Activated T-cell treated with anti-CD3 and anti-CD28 coated beads for 24 hours (primary cell): ENCODE data around the gene PIGV.

Experiments
- DNase-seq: peaks from one replicate; pipeline ENCODE4 v3.0.0-alpha.2; 2020; ENCODE audit warnings: low read depth

PIGV gene

DNA sequence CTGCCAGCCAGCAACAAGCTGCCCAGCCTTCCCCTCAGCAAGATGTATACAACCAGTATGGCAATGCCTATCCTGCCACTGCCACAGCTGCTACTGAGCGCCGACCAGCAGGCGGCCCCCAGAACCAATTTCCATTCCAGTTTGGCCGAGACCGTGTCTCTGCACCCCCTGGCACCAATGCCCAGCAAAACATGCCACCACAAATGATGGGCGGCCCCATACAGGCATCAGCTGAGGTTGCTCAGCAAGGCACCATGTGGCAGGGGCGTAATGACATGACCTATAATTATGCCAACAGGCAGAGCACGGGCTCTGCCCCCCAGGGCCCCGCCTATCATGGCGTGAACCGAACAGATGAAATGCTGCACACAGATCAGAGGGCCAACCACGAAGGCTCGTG is 13.3 kb upstream of the PIGV start:
- DNase-seq = no peak

DNA sequence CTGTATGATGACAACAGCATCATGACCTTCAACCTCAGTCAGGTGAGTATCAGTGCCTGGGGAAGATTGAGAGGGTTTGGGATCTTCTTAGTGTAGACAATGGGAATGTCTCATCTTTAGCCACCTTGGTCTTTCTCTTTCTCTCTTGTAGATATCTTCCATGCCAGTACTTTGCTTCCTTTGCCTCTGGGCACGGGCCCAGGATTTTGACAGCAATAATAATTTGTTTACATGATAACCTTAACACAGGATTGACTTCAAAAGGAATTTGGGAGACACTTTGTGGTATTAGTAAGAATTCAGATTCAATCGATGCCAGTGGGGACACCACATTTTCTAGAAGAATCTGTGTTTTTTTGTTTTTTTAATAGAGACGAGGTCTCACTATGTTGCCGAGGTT is 12.1 kb upstream of the PIGV start:
- DNase-seq = no peak

GRCh38 chr1:26779098-26779668 is 8.6 kb upstream of the PIGV start:
- no peak for DNase-seq

GRCh38 chr1:26780344-26780957 is 7.3 kb upstream of the PIGV start:
- no peak for DNase-seq

DNA sequence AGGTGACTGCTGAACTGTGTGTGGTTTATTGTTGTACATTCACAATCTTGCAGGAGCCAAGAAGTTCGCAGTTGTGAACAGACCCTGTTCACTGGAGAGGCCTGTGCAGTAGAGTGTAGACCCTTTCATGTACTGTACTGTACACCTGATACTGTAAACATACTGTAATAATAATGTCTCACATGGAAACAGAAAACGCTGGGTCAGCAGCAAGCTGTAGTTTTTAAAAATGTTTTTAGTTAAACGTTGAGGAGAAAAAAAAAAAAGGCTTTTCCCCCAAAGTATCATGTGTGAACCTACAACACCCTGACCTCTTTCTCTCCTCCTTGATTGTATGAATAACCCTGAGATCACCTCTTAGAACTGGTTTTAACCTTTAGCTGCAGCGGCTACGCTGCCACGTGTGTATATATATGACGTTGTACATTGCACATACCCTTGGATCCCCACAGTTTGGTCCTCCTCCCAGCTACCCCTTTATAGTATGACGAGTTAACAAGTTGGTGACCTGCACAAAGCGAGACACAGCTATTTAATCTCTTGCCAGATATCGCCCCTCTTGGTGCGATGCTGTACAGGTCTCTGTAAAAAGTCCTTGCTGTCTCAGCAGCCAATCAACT is 6.4 kb upstream of the PIGV start:
- DNase-seq = no peak

GRCh38 chr1:26782521-26783212 is 5.1 kb upstream of the PIGV start:
- no peak for DNase-seq

DNA sequence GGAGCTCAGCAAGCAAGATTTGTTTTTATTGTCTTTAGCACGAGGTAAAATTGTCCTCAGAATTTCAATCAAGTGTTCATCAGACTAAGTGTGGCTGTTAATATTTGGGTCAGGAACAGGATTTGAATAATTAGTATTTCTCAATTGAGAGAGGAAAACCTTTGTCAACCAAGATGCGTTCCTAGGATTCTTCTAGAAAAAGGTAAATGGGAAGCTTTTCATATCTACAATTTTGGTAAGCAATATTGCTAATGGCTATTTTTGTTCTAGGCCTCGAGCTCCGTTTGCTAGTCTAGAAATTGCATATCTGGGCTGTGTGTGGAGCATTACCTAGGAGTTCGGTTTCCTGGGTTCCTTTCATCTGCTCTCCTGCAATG is 4.1 kb upstream of the PIGV start:
- DNase-seq = no peak

DNA sequence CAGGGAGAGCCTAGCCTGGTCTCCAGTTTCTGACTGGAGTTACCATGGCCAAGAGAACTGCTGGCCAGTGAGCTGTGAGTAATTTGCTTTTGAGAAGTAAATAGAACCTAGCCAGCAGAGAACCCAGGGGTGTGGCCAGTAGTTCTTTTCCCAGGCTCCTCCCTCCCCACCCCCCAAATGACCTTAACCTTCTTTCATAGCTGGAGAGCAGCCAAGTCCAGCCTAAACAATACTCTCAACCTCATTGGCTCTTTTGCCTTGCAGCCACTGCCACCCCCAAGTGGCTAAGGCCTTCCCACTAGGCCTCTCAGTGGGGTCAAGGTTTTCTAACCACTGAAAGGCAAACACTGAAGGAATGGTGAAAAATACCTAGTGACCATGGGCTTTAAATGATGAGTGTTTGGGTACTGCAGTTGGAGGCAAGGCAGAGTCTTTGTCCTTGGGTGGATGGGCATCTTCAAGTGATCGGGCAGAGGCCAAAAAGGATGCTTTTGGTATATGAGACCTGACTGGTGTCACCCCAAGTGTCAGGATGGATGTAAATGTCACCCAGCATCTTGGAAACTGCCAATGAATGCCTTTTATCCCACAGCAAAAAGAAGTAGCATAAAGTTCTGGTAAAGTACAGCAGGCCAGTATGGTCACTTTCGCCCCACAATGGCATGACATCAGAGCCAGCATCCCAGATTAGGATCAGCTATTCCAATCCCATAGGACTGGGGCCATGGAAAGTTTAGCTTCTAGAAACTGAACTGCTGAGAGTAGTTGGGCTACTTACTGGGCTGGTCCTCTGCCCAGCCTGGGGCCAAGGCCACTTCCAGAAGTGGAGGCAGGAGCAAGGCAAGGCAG is 3.5 kb upstream of the PIGV start:
- DNase-seq = no peak

GRCh38 chr1:26784886-26785285 is 2.9 kb upstream of the PIGV start:
- DNase-seq = no peak

DNA sequence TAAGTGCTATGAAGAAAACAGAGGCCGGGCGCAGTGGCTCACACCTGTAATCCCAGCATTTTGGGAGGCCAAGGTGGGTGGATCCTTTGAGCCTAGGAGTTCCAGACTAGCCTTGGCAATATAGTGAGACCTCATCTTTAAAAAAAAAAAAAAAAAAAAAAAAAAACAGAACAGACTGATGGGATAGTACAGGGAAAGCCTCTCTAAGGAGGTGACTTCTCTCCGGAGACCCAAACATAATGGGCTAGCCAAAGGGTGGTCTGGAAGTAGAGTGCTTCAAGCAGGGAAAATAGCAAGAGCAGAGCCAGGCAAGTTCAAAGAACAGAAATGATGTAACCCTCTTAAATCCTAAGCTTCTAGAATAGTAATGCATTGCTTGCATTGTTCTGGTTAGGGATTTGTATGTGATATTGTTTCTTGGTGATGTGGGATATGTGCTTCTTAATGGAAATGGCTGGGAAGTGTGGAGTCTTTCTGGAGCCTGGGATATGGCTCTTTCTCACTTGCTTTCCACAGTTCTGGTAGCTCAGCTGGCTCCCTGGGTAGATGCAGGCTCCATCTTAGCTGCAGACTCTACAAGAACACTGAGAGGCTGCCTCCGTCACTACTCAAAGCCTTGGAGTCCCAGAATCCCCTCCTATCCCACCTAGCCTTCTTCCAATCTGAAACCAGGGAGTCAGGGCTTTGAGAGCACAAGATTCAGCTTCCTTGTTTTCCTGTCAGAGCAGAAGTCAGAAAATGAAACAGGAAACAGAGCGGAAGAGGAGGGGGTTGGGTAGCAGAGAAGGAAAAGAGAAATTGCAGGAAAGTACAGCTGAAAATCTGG is 1.9 kb upstream of the PIGV start:
- DNase-seq = no peak

DNA sequence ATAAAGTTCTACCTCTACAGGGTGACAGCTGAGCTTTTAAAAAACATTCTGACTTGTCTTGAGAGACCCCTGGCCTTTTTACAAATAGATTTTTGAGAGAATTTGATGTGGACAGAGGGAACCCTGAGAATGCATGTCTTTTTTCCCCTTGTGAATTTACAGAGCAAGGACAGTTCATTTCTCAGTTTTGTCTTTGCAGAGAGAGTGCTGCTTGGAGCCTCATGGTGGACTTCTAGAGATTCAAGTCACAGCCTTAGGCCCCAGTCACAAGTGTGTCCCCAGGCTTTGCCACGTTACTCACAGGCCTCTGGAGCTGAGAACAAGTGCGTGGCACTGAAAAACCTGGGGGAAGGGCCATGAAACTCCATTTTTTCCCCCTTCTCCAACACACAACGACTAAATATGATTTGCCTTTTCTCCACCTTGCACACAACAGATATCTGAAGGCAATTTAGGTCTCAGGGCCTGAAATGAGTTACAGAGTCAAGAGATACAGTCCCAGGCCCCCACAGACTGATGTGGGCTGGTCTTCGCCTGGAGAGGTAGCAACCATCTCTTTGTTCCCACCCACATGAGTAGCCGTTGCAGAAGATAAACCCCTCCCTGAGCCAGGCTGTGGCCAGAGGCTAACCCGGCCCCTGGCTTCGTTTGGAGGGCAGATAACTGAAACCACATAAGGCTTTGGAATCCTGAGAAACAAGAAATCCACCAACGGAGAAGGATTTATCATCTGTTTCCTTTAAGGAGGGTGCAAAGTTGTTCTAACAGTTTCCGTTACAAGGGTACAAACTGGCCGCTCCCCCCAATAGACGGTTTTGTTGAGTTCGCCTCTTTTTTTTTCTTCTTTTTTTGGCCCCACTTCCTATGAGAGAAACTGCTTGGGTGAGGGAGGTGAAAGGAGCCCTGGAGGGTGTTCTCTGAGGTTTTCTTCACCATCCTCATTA is 1.0 kb upstream of the PIGV start:
- no peak for DNase-seq

DNA sequence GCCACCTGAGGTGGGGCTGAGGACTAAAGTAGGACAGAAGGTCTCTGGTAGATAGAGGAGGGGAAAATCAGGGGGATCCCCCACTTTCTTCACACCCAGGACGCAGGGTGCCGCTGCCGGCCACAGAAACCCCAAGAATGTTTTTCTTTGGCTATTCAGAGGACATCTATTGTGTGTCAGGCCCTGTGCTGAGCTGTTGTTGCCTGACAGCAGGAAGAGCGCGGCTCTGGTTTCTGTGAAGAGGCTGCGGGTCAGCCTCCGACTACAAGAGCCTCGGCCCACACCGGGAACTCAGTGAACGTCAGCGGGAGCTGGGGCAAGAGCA is 407 bp upstream of the PIGV start:
- DNase-seq = no peak

DNA sequence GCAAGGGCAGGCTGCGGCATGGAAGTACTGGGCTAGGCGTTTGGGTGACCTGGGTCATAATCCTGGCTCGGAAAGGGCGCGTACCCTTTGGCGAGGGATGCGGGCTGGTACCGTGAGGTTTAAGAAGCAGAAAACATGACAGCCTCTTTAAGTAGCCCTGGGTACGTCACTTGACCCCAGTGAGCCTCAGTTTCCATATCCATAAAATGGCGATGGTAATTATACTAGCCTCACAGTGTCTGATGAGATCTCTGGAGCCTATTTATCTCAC is 700 bp downstream of the PIGV start:
- no peak for DNase-seq

DNA sequence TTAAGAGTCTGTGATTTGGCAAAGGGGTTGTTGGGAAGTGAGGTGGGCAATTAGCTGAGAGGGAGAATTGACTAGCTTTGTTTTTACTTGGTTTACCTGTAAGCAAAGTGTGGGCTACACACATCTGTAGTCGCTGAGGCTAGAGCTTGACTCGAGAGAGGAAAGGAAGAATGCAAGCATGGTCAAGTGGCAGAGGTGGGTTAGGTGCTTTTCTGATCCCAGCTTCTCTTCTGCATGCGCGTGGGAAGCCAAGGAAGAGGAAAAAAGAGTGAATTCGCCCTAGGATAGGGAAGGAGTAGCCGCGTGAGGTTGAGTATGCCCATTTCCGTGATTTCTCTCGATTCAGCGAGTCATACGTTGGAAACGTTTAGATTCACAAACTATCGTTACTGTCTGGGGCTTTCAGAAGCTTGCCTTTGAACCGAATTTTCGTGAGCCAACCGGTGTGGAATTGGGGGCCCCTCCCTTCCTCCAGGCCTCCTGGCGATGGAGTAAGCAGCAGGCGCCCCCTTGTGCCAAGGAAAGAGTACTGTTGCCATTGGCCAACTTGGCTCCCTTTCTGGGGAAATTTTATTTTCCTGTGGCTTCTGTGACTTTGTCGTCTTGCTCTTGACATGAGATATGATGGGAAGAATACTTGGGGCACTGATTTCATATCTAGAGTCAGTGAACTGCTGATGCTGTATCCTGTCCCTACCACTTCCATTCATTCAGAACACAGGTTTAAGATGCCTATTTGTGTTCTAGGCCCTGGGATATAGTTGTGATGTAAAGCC is 1.3 kb downstream of the PIGV start:
- peak; percentile 85 for DNase-seq

DNA sequence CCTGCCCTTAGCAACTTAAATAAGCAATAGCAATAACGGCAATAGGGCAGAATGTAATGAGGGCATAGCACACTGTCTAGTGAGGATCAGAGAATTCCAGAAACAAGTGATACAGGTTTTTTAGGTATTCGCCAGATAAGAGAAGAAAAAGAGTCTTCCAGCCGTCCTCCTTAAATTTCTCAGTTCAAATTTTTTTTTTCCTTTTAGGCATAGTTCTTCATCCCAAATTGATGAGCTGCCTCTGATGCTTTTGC is 1.8 kb downstream of the PIGV start:
- DNase-seq = no peak

GRCh38 chr1:26789931-26790330 is 2.2 kb downstream of the PIGV start:
- DNase-seq = no peak

DNA sequence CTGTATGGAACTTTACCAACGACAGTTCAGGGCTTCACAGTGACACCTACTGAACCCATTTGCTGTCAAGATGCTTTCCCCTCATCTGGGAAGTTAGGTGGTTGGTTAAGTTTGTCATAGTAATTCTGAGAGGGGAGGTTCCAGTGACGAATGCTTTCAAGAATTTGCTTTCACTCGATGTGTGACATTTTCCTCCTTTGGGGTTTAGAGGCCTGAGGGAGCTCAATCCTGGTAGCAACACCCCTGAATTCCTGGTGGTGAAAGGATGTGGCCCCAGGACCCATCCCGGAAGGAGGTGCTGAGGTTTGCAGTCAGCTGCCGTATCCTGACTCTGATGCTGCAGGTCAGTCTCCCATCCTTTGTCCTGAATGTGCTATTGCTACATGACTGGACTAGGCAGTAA is 2.8 kb downstream of the PIGV start:
- DNase-seq = no peak

DNA sequence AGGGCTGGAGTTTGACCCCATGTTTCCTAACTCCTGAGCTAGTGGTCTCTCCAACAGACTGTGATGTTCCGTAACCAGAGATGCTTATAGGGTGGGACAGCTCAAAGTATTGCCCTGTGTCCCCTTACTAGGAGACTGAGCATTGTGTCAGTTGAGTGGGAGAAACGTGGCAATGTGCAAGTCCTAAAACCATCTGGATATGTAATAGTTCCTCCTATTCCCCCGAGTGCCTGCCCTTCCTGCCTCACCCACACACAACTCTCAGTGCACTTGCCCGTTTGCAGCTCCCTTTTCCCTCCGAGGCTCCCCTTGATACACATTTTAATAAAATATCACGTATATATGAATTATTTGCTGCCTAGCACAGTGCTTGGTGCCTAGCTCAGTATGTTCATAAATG is 3.4 kb downstream of the PIGV start:
- no peak for DNase-seq

GRCh38 chr1:26791626-26792025 is 3.9 kb downstream of the PIGV start:
- DNase-seq = no peak

DNA sequence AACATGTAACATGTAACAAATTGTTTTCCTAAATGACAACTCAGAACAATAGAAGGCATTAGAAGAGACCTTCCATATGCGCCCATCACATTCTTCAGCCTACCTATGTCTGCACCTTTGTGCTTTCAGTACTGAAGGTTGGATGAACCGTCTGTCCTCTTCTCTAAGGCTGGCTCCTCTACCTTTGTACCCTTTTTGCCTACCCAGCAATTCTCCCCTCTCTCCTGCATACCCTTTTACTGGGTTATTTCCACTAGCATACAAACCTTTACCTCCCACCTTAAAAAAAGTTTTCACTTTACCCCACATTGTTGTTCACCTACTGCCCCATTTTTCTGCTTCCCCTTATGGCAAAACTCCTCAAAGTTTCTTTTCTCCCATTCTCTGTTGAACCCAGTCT is 5.2 kb downstream of the PIGV start:
- no peak for DNase-seq
